ENCODE measurements around the gene NFATC2IP.

Gene NFATC2IP

DNA sequence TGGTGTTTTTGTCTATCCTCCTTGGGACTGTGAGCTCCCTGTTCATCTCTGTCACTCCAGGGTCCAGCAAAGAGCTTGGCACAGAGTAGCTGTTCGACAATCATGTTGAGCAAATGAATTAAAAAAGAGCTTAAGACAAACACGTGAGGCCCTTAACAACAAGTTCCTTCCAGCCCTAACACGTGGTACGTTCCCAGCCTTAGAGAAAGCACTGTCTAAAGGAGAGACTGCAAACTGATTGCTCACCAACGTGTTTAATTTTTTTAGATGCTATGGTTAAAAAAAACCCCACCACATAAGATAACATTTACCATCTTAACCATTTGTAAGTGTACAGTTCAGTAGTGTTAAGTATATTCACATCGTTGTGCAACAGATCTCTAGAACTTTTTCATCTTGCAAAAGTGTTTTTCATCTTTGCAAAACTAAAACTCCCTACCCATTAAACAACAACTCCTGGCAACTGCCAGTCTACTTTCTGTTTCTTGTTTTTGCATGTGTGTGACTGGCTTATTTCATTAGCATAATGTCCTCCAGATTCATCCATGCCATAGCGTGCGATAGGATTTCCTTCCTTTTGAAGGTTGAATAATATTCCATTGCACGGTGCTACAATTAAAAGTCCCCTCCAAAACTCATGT, 62.3 kb downstream of the NFATC2IP start:
- Histone ChIP-seq H2AFZ (no peak overlapping the region), H3K4me2 (ENCODE audit: low read length) (no peak overlapping the region), H3K27me3 (ENCODE audit: control insufficient read depth, insufficient read depth, low read length) (no peaks in the 10 kb centered on the region), H3K9ac (no peak overlapping the region), H3K4me3 (ENCODE audit: low read depth, low read length) (no peak overlapping the region), H3K79me2 (no peaks in the 10 kb centered on the region), H3K9me3 (ENCODE audit: control insufficient read depth, low read length) (no peaks in the 10 kb centered on the region), H3K4me1 (no peaks in the 10 kb centered on the region), H3K27ac (no peak overlapping the region), H3K36me3 (ENCODE audit: control insufficient read depth, insufficient read depth, low read length) (no peaks in the 10 kb centered on the region)
- TF ChIP-seq, protein P1, sequence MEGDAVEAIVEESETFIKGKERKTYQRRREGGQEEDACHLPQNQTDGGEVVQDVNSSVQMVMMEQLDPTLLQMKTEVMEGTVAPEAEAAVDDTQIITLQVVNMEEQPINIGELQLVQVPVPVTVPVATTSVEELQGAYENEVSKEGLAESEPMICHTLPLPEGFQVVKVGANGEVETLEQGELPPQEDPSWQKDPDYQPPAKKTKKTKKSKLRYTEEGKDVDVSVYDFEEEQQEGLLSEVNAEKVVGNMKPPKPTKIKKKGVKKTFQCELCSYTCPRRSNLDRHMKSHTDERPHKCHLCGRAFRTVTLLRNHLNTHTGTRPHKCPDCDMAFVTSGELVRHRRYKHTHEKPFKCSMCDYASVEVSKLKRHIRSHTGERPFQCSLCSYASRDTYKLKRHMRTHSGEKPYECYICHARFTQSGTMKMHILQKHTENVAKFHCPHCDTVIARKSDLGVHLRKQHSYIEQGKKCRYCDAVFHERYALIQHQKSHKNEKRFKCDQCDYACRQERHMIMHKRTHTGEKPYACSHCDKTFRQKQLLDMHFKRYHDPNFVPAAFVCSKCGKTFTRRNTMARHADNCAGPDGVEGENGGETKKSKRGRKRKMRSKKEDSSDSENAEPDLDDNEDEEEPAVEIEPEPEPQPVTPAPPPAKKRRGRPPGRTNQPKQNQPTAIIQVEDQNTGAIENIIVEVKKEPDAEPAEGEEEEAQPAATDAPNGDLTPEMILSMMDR (IDR thresholded peaks at IDR 0.05), result no peak

DNA sequence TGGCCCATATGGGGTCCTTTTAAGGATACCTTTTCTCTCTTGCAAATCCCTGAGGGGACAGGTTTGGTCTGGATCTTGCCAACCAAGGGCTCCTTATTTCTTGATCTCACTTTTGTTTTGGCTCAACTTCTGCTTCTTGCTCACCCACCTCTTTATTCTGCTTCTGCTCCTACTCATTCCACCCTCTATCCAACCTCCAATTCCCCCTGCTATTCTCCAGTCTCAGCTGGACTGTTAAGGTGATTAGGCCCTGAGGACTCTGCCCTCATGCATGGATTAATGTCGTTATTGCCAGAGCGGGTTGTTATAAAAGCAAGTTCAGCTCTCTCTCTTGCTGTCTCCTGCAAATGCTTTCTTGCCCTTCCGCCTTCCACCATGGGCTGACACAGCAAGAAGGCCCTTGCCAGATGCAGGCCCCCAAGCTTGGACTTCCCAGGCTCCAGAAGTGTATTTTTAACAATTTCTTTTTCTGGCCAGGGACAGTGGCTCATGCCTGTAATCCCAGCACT, 63.9 kb downstream of the NFATC2IP start:
- Histone ChIP-seq H2AFZ (no peak overlapping the region), H3K36me3 (ENCODE audit: control insufficient read depth, insufficient read depth, low read length) (no peaks in the 10 kb centered on the region), H3K27me3 (ENCODE audit: control insufficient read depth, insufficient read depth, low read length) (no peaks in the 10 kb centered on the region), H3K4me3 (ENCODE audit: low read depth, low read length) (no peak overlapping the region), H3K9ac (no peak overlapping the region), H3K79me2 (no peaks in the 10 kb centered on the region), H3K9me3 (ENCODE audit: control insufficient read depth, low read length) (no peaks in the 10 kb centered on the region), H3K4me2 (ENCODE audit: low read length) (no peak overlapping the region), H3K4me1 (no peaks in the 10 kb centered on the region), H3K27ac (no peak overlapping the region)
- TF ChIP-seq, protein P1 (IDR thresholded peaks at IDR 0.05), result no peak
